Suprapubic skin (tissue), 4 donors: Measurements from ENCODE around the gene CHN1. TPM values are rescaled to one million over a fixed set of nuclear protein-coding genes. Genes with fewer than 3 reads are reported as not detected.
A peak's percentile ranks its signal among the peaks of the same experiment; 100 is the strongest.

Experiments used
- DNase-seq, 2 donors: peaks; one replicate each; pipeline ENCODE4 v3.0.0-alpha.2; 2019; ENCODE audit warnings: low spot score in 2 of 2
- H3K27ac ChIP-seq: fragments of 200-600 bp; sonication (generic); one replicate; pipeline ENCODE4 v1.5.1; 2019
- H3K27me3 ChIP-seq: fragments of 200-600 bp; sonication (generic); one replicate; pipeline ENCODE4 v1.5.1; 2019
- H3K36me3 ChIP-seq: fragments of 200-600 bp; sonication (generic); one replicate; pipeline ENCODE4 v1.5.1; 2019
- H3K4me1 ChIP-seq: fragments of 200-600 bp; sonication (generic); one replicate; pipeline ENCODE4 v1.5.1; 2019
- H3K4me3 ChIP-seq: fragments of 200-600 bp; sonication (generic); one replicate; pipeline ENCODE4 v1.5.1; 2019; ENCODE audit warnings: mild to moderate bottlenecking
- H3K9me3 ChIP-seq: fragments of 200-600 bp; sonication (generic); one replicate; pipeline ENCODE4 v1.5.1; 2019
- CTCF ChIP-seq, 2 donors: fragments of 200-600 bp in 1 of 2; fragments of 450-650 bp in 1 of 2; sonication (generic) in 1 of 2; IDR thresholded peaks; one replicate each; pipeline ENCODE4 v1.5.1; 2016 to 2019; ENCODE audit warnings: antibody characterized with exemption in 2 of 2, mild to moderate bottlenecking in 1 of 2, moderate library complexity in 1 of 2
- EP300 ChIP-seq: sonication (generic); formaldehyde crosslinking; IDR thresholded peaks from one replicate; pipeline ENCODE4 v1.6.1; 2017; ENCODE audit warnings: antibody characterized with exemption
- POLR2A ChIP-seq, 2 donors: fragments of 450-650 bp; IDR thresholded peaks; one replicate each; pipeline ENCODE4 v1.6.1; 2017; ENCODE audit warnings: antibody characterized with exemption in 2 of 2, mild to moderate bottlenecking in 2 of 2, moderate library complexity in 2 of 2
- POLR2AphosphoS5 ChIP-seq, 3 donors: sonication (generic); formaldehyde crosslinking; IDR thresholded peaks; one replicate each; pipeline ENCODE4 v1.6.1; 2017; ENCODE audit warnings: antibody characterized with exemption in 3 of 3
- WGBS: methylation state at CpG from one replicate; pipeline ENCODE4 v1.1.5; 2018; 5-methylcytosine and 5-hydroxymethylcytosine counted together
- total RNA-seq, 4 donors: library from RNA; depleted of rRNA; stranded (reverse); fragments of >200 nt; gene quantifications; one replicate each; pipeline ENCODE4 v1.1.0, GENCODE V29; 2016

The CHN1 gene
- total RNA-seq, 4 donors from 2014 or later = 1.6 to 4.9 (median 3.6) TPM

DNA sequence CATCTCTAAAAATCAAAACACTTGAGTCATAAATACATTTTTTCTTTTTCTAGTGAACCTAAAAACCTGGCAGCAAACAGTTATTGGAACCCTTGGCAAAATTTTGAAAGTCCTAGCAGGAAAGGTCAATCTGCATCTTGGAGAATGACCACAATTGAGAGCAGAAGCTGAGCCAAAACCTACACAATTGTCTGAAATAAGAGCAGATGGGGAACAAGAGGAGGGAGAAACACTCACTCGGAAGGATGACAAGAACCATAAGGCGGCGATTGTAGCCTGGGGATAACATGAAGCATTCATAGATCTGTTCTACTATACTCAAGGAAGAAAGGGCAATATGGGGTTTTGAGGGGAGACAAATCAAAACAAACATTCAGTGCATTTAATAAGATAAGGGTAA lies 117.0 kb downstream of the CHN1 start:
- no peak for TF ChIP-seq CTCF (IDR thresholded peaks at IDR 0.05)
- WGBS = 78% methylated on average over 3 of the region's 3 CpGs
- H3K27me3 ChIP-seq = no peaks in the 10 kb centered on the region
- H3K4me1 ChIP-seq = no peaks in the 10 kb centered on the region
- H3K9me3 ChIP-seq = no peaks in the 10 kb centered on the region
- H3K27ac ChIP-seq = no peak overlapping the region
- H3K4me3 ChIP-seq = no peak overlapping the region
- no peak for DNase-seq
- H3K36me3 ChIP-seq = no peaks in the 10 kb centered on the region

GRCh38 chr2:174882416-174882815 lies 122.8 kb downstream of the CHN1 start:
- Histone ChIP-seq H3K27me3 (no peaks in the 10 kb centered on the region), H3K36me3 (no peaks in the 10 kb centered on the region), H3K27ac (no peak overlapping the region), H3K9me3 (no peaks in the 10 kb centered on the region), H3K4me3 (no peak overlapping the region), H3K4me1 (peaks cover 4% of the 10 kb centered on the region)
- no peak for DNase-seq
- TF ChIP-seq EP300 = no peak
- no peak for TF ChIP-seq POLR2A (IDR thresholded peaks at IDR 0.05)
- no peak for TF ChIP-seq CTCF (IDR thresholded peaks at IDR 0.05)
- TF ChIP-seq POLR2AphosphoS5 (IDR thresholded peaks at IDR 0.05) = no peak
- WGBS = 70% methylated on average over 3 of the region's 3 CpGs

DNA sequence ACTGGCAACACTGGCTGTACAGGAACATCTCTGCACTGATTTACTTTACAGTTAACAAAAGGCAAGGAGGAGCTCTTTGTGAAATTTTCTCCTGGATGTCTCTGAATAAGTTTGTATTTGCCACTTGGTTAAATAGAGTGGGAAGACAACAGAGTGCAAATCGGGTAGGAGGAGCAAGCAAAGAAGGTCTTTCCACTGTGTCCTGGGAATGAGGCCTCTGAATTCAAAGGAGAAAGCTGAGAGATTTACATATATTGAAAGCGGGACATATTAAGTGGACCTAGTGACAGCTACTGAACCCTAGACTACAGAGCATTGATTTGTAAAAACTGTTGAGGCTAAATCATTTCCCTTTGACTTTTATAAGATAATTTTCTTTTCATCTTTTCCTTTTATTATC lies 123.5 kb downstream of the CHN1 start:
- TF ChIP-seq POLR2AphosphoS5 (IDR thresholded peaks at IDR 0.05) (no peak), EP300 (no peak), CTCF (IDR thresholded peaks at IDR 0.05) (no peak), POLR2A (IDR thresholded peaks at IDR 0.05) (no peak)
- Histone ChIP-seq H3K27me3 (no peaks in the 10 kb centered on the region), H3K9me3 (no peaks in the 10 kb centered on the region), H3K4me1 (peaks cover 4% of the 10 kb centered on the region), H3K36me3 (no peaks in the 10 kb centered on the region), H3K4me3 (no peak overlapping the region), H3K27ac (no peak overlapping the region)
- DNase-seq = no peak
- WGBS = 78% methylated on average over 2 of the region's 2 CpGs

DNA sequence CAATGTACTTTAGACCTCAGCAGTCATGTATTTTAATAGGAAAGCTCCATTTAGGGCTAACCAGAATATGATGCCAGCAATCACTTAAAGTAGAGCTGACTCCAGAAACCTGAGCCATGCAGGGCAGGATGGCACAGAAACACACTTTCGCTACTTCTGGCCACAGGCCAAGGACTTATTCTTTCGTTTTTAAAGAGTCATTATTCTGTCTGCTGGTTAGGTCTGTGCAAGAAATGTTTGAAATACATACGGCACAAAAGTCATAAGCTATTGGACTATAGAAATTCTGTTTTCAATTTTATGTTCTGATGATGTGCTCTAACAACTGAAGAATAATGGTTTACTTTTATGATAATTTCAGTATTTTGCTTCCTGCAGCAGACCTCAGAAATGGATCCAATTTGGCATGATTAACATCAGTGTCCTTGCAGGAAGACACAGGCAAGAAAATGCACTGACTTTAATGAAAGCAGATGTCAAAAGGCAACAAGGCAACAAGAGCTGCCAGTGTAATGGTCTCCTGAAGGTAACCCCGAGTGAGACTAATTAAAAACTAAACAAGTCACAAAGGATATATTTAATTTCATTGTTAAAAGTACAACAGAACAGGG lies 126.5 kb downstream of the CHN1 start:
- no peaks in the 10 kb centered on the region for H3K9me3 ChIP-seq
- peaks cover 4% of the 10 kb centered on the region for H3K4me1 ChIP-seq
- WGBS = 13% methylated on average over 4 of the region's 4 CpGs
- no peaks in the 10 kb centered on the region for H3K36me3 ChIP-seq
- H3K27me3 ChIP-seq = no peaks in the 10 kb centered on the region
- H3K4me3 ChIP-seq = peak overlapping the region; percentile 39
- DNase-seq = no peak
- no peak overlapping the region for H3K27ac ChIP-seq
- TF ChIP-seq EP300 (no peak), CTCF (IDR thresholded peaks at IDR 0.05) (no peak), POLR2AphosphoS5 (IDR thresholded peaks at IDR 0.05) (no peak), POLR2A (IDR thresholded peaks at IDR 0.05) (no peak)

GRCh38 chr2:174877751-174878150 lies 127.4 kb downstream of the CHN1 start:
- 92% methylated on average over 5 of the region's 5 CpGs for WGBS
- Histone ChIP-seq H3K36me3 (no peaks in the 10 kb centered on the region), H3K9me3 (no peaks in the 10 kb centered on the region), H3K27me3 (no peaks in the 10 kb centered on the region), H3K4me1 (peaks cover 4% of the 10 kb centered on the region), H3K4me3 (no peak overlapping the region), H3K27ac (no peak overlapping the region)
- TF ChIP-seq CTCF (IDR thresholded peaks at IDR 0.05) (no peak), POLR2A (IDR thresholded peaks at IDR 0.05) (no peak), POLR2AphosphoS5 (IDR thresholded peaks at IDR 0.05) (no peak), EP300 (no peak)
- no peak for DNase-seq
